Epithelial cell of esophagus (primary cell): ENCODE data around the gene PCBP2.

Experiments
- DNase-seq: peaks from one replicate; pipeline ENCODE4 v3.0.0; 2010; ENCODE audit warnings: low read depth
- H3K4me3 ChIP-seq: 2 replicates; pipeline ENCODE4 v1.5.1; 2011; ENCODE audit warnings: mild to moderate bottlenecking, low read length, control low read depth
- TF ChIP-seq, protein P1 (sequence below): IDR thresholded peaks from 2 replicates; pipeline ENCODE4 v1.5.1; 2011; ENCODE audit warnings: low read depth, mild to moderate bottlenecking, low read length, control low read depth, inconsistent platforms; ENCODE audit not compliant: insufficient read depth; ENCODE audit errors: missing control alignments

PCBP2 gene

DNA sequence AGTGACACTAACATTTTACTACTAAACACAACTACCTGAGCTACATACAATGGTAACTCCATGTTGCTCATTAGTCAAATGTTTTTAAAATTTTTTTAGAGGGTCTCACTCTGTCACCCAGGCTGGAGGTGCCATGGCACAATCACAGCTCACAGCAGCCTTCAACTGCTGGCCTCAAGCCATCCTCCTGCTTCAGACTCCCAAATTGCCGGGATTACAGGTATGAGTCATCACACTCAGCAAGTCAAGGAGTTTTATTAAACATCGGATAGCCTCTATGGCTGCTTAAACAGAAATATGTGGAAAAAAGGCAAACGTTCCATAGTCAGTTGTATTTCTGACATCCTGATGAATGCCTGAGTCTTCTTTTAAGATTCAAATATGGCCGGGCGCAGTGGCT lies 66.5 kb downstream of the PCBP2 start:
- no peak for DNase-seq
- no peak overlapping the region for H3K4me3 ChIP-seq
- TF ChIP-seq, protein P1, sequence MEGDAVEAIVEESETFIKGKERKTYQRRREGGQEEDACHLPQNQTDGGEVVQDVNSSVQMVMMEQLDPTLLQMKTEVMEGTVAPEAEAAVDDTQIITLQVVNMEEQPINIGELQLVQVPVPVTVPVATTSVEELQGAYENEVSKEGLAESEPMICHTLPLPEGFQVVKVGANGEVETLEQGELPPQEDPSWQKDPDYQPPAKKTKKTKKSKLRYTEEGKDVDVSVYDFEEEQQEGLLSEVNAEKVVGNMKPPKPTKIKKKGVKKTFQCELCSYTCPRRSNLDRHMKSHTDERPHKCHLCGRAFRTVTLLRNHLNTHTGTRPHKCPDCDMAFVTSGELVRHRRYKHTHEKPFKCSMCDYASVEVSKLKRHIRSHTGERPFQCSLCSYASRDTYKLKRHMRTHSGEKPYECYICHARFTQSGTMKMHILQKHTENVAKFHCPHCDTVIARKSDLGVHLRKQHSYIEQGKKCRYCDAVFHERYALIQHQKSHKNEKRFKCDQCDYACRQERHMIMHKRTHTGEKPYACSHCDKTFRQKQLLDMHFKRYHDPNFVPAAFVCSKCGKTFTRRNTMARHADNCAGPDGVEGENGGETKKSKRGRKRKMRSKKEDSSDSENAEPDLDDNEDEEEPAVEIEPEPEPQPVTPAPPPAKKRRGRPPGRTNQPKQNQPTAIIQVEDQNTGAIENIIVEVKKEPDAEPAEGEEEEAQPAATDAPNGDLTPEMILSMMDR, result no peak

DNA sequence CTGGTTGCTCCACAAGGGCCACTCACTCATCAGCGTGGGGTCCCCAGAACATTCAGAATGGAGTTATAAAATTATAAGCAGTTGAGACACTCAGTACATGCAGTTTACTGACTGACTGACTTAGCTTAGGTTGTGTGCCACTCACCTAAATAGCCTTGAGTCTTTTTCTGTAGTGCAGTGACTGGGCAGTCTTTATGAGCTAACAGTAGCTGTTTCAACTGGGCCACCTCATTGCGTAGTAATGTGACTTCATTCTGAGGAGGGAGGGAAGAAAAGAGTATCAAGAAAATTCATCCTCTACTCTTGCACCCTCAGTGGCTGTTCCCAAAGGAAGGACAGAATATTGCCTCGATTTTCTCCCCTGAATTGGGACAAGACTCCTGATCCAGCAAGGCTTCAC lies 71.2 kb downstream of the PCBP2 start:
- no peak overlapping the region for H3K4me3 ChIP-seq
- no peak for DNase-seq
- TF ChIP-seq, protein P1, result no peak

DNA sequence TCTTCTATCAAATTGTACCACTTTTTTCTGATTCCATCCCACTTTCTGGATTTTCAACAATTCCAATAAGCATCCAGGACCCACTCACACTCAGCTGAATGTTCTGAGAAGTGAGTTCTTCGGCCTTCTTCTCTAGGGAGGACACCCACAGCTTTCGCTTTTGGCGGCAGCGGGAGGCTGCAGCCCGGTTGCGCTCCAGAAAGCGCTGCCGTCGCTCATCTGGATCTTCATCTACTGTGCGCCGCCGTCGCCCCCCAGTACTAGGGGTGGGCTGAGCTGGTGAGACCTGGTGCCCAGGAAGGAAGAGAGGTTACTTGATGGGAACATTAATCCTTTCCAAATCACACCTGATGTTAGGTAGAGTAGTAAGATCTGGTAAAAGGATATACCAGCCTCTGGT lies 72.6 kb downstream of the PCBP2 start:
- no peak overlapping the region for H3K4me3 ChIP-seq
- TF ChIP-seq, protein P1, result no peak

DNA sequence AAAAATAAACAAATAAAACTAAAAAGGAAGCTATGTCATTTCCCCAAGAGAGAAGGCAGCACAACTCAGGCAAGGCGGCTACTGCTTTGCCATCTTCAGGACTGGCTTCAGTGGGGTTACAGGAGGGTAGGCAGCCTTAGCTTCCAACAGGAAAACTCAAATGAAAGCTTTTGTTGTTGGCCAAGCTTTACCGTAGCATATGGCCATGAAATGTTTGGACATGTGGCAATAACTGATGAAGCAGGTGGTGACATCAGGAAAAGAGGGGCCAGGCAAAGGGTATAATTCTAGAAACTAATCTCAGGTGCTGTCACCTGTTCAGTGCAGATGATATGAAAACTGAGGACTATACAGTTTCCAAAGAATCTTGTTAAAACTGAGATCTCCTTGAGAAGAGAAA lies 78.2 kb downstream of the PCBP2 start:
- TF ChIP-seq, protein P1, result no peak
- no peak for DNase-seq
- no peak overlapping the region for H3K4me3 ChIP-seq

More for the DNA sequence above, 72.6 kb downstream of the PCBP2 start:
- DNase-seq, result no peak
